GM15510 (cell line): ENCODE results near the gene PLEKHN1.

ENCODE experiments used
- POLR2A ChIP-seq: IDR thresholded peaks from 3 replicates; pipeline ENCODE4 v1.6.1; 2011; ENCODE audit warnings: borderline replicate concordance; ENCODE audit not compliant: insufficient read length; ENCODE audit errors: extremely low read depth

PLEKHN1 gene

GRCh38 chr1:970973-971730 is 4.9 kb downstream of the PLEKHN1 start:
- TF ChIP-seq POLR2A: no peak

GRCh38 chr1:971751-972506 is 5.6 kb downstream of the PLEKHN1 start:
- no peak for TF ChIP-seq POLR2A

- no peak for TF ChIP-seq POLR2A
Observed at GRCh38 chr1:972726-973458, 6.6 kb downstream of the PLEKHN1 start.

GRCh38 chr1:973459-974292 is 7.4 kb downstream of the PLEKHN1 start:
- TF ChIP-seq POLR2A: no peak

GRCh38 chr1:974293-974640 is 8.0 kb downstream of the PLEKHN1 start:
- TF ChIP-seq POLR2A: no peak

GRCh38 chr1:974687-975328 is 8.5 kb downstream of the PLEKHN1 start:
- TF ChIP-seq POLR2A: no peak

GRCh38 chr1:975365-975764 is 9.1 kb downstream of the PLEKHN1 start:
- TF ChIP-seq POLR2A: no peak

- TF ChIP-seq POLR2A: no peak
Observed at GRCh38 chr1:975896-976683, 9.8 kb downstream of the PLEKHN1 start.

- TF ChIP-seq POLR2A: no peak
Observed at GRCh38 chr1:978069-978834, 12.0 kb downstream of the PLEKHN1 start.

- TF ChIP-seq POLR2A: no peak
Observed at GRCh38 chr1:978835-979743, 12.8 kb downstream of the PLEKHN1 start.

GRCh38 chr1:979744-980072 is 13.4 kb downstream of the PLEKHN1 start:
- TF ChIP-seq POLR2A: no peak

- no peak for TF ChIP-seq POLR2A
Observed at GRCh38 chr1:980137-980571, 13.9 kb downstream of the PLEKHN1 start.
